Left ventricle myocardium inferior (tissue), 1 donor: ENCODE results near the gene MGRN1. TPM values are rescaled to one million over a fixed set of nuclear protein-coding genes. Genes with fewer than 3 reads are reported as not detected.

Source experiments
- DNase-seq: peaks from one replicate; pipeline ENCODE4 v3.0.0-alpha.2; 2020
- H3K27ac ChIP-seq: fragments of 200-600 bp; replicated peaks from 2 replicates; pipeline ENCODE4 v1.8.0; 2021
- H3K27me3 ChIP-seq: fragments of 200-600 bp; 2 replicates; pipeline ENCODE4 v1.8.0; 2021; ENCODE audit warnings: low read depth
- H3K36me3 ChIP-seq: fragments of 200-600 bp; 2 replicates; pipeline ENCODE4 v1.8.0; 2021
- H3K4me1 ChIP-seq: fragments of 200-600 bp; 2 replicates; pipeline ENCODE4 v1.8.0; 2021
- H3K4me3 ChIP-seq: fragments of 200-600 bp; 2 replicates; pipeline ENCODE4 v1.8.0; 2021; ENCODE audit warnings: mild to moderate bottlenecking, moderate library complexity
- H3K9me3 ChIP-seq: fragments of 200-600 bp; replicated peaks from 2 replicates; pipeline ENCODE4 v1.8.0; 2021
- intact Hi-C: fragments of 100-400 bp; cut with micrococcal nuclease; formaldehyde crosslinking; loops from one replicate; pipeline ENCODE4 v1.11.0; 2022
- total RNA-seq: library from RNA; stranded (reverse); fragmentation: NEBNext Ultra II Directional; extraction: Animal tissue kit (Norgen Biotek cat#: 25700); gene quantifications from one replicate; pipeline ENCODE4 v1.2.1, GENCODE V29; 2021
- TF ChIP-seq, protein P1 (sequence below): fragments of 200-600 bp; IDR thresholded peaks from 2 replicates; pipeline ENCODE4 v1.8.0; 2021; ENCODE audit warnings: antibody characterized with exemption, mild to moderate bottlenecking, borderline replicate concordance
- donor health status: DM: no; HTN: yes; CAD: no; lungs with severe emphysema.

MGRN1 gene
- total RNA-seq, 1 donor from 2014 or later = 30.5 TPM

DNA sequence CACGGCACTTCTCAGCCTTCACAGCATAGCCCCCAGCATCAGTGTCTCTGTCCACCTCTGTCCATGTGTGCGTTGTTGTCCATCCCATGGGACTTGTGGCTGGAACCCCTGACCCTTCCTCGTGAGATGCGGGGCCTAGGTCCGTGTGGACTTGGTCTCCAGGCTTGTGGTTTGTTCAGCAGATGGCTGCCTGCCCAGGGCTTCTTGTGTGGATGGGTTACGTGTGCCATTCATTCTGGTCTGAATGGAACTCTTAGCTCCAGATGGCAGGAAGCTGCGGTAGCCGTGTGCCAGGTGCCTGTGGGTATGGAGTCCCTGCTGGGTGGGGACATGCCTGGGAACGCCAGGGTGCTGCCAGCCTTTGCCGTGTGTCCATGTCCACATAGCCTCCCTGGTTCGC is 37.0 kb downstream of the MGRN1 start:
- peaks cover 43% of the 10 kb centered on the region for H3K36me3 ChIP-seq
- DNase-seq = no peak

DNA sequence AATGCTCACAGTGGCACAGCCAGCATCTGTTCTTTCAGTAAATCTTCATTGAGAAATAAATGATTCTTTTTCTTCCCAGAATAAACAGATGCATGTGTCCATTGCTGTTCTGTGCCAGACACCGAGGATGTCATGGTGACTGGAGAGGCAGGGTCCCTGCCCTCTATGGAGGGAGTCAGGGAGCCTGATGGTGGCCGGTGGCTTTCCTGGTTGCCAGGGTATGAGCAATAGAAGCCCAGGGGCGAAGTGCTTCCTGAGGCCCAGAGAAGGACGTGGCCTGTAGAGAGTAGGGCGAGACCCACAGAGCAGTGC is 38.8 kb downstream of the MGRN1 start:
- no peak for DNase-seq
- H3K27ac ChIP-seq = peak overlapping the region; percentile 62
- H3K4me3 ChIP-seq = no peak overlapping the region
- H3K9me3 ChIP-seq = no peaks in the 10 kb centered on the region
- peaks cover 45% of the 10 kb centered on the region for H3K4me1 ChIP-seq
- H3K27me3 ChIP-seq = no peaks in the 10 kb centered on the region
- intact Hi-C loops = no loop called here
- peaks cover 44% of the 10 kb centered on the region for H3K36me3 ChIP-seq
- TF ChIP-seq, protein P1, sequence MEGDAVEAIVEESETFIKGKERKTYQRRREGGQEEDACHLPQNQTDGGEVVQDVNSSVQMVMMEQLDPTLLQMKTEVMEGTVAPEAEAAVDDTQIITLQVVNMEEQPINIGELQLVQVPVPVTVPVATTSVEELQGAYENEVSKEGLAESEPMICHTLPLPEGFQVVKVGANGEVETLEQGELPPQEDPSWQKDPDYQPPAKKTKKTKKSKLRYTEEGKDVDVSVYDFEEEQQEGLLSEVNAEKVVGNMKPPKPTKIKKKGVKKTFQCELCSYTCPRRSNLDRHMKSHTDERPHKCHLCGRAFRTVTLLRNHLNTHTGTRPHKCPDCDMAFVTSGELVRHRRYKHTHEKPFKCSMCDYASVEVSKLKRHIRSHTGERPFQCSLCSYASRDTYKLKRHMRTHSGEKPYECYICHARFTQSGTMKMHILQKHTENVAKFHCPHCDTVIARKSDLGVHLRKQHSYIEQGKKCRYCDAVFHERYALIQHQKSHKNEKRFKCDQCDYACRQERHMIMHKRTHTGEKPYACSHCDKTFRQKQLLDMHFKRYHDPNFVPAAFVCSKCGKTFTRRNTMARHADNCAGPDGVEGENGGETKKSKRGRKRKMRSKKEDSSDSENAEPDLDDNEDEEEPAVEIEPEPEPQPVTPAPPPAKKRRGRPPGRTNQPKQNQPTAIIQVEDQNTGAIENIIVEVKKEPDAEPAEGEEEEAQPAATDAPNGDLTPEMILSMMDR = no peak

More for the DNA sequence above, 37.0 kb downstream of the MGRN1 start:
- intact Hi-C loops = no loop called here
- Histone ChIP-seq H3K4me1 (peaks cover 45% of the 10 kb centered on the region), H3K4me3 (no peak overlapping the region), H3K27me3 (no peaks in the 10 kb centered on the region), H3K27ac (no peak overlapping the region), H3K9me3 (no peaks in the 10 kb centered on the region)
- TF ChIP-seq, protein P1 = no peak

DNA sequence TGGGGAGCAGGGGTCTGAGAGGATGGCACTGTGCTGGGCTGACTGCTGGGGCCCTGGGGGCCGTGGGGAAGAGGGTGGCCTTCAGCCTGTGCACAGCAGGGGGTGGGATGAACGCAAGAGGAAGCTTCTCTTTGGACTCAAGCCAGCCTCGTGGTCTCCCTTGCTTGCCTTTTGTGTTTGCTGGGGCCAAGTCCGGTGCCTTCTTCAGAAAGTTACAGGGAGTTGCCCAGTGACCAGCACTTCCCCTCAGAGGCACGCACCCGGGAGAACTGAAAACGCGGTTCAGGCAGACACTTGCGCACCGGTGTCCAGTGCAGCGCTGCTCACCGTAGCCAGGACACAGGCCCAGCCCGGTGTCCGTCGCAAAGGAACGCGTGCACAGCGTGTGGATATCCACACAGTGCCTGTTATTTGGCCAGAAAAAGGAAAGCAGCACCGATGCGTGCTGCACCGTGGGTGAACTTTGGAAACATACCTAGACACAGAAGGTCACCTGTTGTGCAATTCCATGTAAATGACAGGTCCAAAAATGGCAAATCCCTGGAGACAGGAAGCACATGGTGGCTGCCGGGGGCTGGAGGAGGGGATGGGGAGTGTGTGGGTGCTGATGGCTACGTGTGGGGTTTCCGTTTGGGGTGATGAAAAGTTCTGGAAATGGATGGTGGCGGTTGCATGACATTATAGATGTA is 39.3 kb downstream of the MGRN1 start:
- Histone ChIP-seq H3K27ac (peak overlapping the region; percentile 62), H3K9me3 (no peaks in the 10 kb centered on the region), H3K36me3 (peaks cover 44% of the 10 kb centered on the region), H3K4me1 (peaks cover 45% of the 10 kb centered on the region), H3K4me3 (no peak overlapping the region), H3K27me3 (no peaks in the 10 kb centered on the region)
- DNase-seq = peak; percentile 53
- TF ChIP-seq, protein P1 = no peak
- intact Hi-C loops = no loop called here

DNA sequence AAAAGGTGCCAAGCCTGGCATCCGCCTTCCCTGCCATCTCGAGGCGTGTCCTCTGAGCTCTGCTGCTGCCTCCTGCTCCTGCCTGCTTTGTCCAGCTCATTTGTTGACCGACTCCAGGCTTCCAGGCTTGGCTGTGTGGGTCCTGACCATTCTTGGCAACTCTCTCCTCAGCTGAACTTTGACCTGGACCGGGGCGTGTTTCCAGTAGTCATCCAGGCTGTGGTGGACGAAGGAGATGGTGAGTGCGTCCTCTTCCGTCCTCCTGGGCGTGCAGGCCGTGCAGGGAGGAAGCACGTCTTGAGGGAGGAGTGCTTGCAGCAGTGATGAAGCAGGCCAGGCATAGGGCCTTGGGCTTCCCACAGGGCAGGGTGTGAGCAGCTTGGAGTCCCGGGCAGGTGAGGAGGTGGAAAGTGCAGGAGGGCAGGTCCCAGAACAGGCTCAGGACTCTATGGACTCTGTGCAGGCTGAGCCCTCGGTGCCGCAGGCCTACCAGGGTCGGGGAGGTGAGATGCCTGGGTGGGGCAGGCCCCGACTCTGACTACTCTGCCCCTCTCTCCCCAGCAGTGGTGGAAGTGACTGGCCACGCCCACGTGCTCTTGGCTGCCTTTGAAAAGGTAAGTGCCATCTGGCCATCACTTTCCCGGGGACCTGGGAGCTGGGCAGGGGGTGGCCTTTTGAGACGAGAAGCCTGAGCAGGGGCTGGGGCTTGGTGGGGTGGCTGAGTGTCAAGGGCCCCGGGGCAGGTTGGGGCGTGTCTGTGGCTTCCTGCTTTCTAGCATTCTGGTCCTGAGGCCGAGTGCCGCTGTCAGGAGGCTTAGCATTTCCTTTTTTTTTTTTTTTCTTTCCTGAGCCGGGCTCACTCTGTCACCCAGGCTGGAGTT is 40.2 kb downstream of the MGRN1 start:
- intact Hi-C loops = no loop called here
- peak; percentile 45 for DNase-seq
- no peaks in the 10 kb centered on the region for H3K9me3 ChIP-seq
- TF ChIP-seq, protein P1 = no peak
- no peak overlapping the region for H3K4me3 ChIP-seq
- H3K27ac ChIP-seq = peak overlapping the region; percentile 62
- H3K27me3 ChIP-seq = no peaks in the 10 kb centered on the region
- peaks cover 40% of the 10 kb centered on the region for H3K4me1 ChIP-seq
- peaks cover 51% of the 10 kb centered on the region for H3K36me3 ChIP-seq

DNA sequence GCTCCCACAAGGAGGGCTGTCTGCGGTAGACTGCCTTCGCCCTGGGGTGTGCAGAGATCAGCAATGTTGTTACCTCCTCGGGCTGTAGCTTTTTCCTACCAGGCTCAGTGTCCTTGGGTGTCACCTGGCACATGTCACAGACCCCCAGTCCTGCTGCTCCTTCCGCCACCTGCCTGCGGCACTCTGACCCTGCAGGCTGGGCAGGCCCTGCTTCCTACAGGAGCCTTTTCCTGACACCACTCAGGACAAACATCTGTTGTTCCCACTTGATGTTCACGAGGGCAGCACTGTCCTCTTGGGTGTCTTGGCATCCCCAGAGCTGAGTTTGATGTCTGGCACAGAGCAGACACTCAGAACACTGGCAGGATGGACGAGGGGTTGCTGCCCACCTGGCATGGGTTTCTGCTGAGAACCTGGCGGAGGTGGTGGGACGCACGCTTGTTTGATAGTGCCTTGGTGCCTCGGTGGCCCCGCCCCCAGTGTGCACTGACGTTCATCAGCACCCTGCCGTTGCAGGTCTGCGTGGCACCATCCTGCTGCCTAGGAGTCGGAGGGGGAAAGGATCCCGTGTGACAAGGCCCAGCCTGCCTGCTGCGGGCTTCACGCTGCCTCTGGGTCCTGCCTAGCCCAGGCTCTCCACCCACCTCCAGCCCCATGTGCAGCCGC is 42.0 kb downstream of the MGRN1 start:
- Histone ChIP-seq H3K4me3 (no peak overlapping the region), H3K27me3 (no peaks in the 10 kb centered on the region), H3K36me3 (peaks cover 64% of the 10 kb centered on the region), H3K27ac (no peak overlapping the region), H3K9me3 (no peaks in the 10 kb centered on the region), H3K4me1 (peaks cover 21% of the 10 kb centered on the region)
- TF ChIP-seq, protein P1 = no peak
- no peak for DNase-seq
- intact Hi-C loops = no loop called here
